Spinal cord (tissue), 10 donors: ENCODE results near the gene SPAG7. TPM values are rescaled to one million over a fixed set of nuclear protein-coding genes. Genes with fewer than 3 reads are reported as not detected.

Source experiments
- DNase-seq, 6 donors: peaks; one replicate each; pipeline versions ENCODE4 v3.0.0 to v3.0.0-alpha.2; 2013 to 2015; ENCODE audit warnings: low spot score in 6 of 6, low read depth in 4 of 6
- H3K27ac ChIP-seq: one replicate; pipeline ENCODE4 v1.5.1; 2013; ENCODE audit warnings: low read depth, low read length, control low read depth
- H3K27me3 ChIP-seq: one replicate; pipeline ENCODE4 v1.6.1; 2013; ENCODE audit warnings: low read length; ENCODE audit not compliant: control insufficient read depth, insufficient read depth
- H3K36me3 ChIP-seq: one replicate; pipeline ENCODE4 v1.6.1; 2013; ENCODE audit warnings: low read length; ENCODE audit not compliant: control insufficient read depth, insufficient read depth
- H3K4me1 ChIP-seq: one replicate; pipeline ENCODE4 v1.6.1; 2013; ENCODE audit warnings: low read length; ENCODE audit not compliant: control insufficient read depth, insufficient read depth
- H3K4me3 ChIP-seq: one replicate; pipeline ENCODE4 v1.5.1; 2013; ENCODE audit warnings: low read depth, low read length, control low read depth
- H3K9me3 ChIP-seq: one replicate; pipeline ENCODE4 v1.6.1; 2013; ENCODE audit warnings: low read length; ENCODE audit not compliant: control insufficient read depth, insufficient read depth
- WGBS: methylation state at CpG from one replicate; pipeline ENCODE4 v1.1.5; 2013; ENCODE audit warnings: missing lambda C conversion rate; ENCODE audit not compliant: insufficient coverage; 5-methylcytosine and 5-hydroxymethylcytosine counted together
- polyA plus RNA-seq, 2 donors: library from polyadenylated mRNA; unstranded; fragments of 120-200 nt; gene quantifications; one replicate each; pipeline ENCODE4 v1.2.1, GENCODE V29; 2013; ENCODE audit not compliant: insufficient read length in 2 of 2
- total RNA-seq, 2 donors: library from RNA; depleted of rRNA in 1 of 2; stranded (reverse); fragments of 120-200 nt in 1 of 2; fragments of >200 nt in 1 of 2; gene quantifications; one replicate each; pipeline versions ENCODE4 v1.2.3 to v1.2.4, GENCODE V29; 2013 to 2014
- donor health status: healthy.

Gene SPAG7
- total and polyA plus RNA-seq, 4 donors, result 36.8 to 96.6 (median 89.9) TPM

GRCh38 chr17:4998027-4998731 lies 30.6 kb upstream of the SPAG7 start:
- Histone ChIP-seq H3K4me1 (peaks cover 30% of the 10 kb centered on the region), H3K27me3 (no peaks in the 10 kb centered on the region), H3K27ac (no peak overlapping the region), H3K36me3 (peaks cover 36% of the 10 kb centered on the region), H3K4me3 (peak overlapping the region; percentile 66), H3K9me3 (no peaks in the 10 kb centered on the region)
- WGBS, result under 1% methylated on average over 55 of the region's 55 CpGs
- DNase-seq, result peak in 1 of 6 donors; percentile 3

DNA sequence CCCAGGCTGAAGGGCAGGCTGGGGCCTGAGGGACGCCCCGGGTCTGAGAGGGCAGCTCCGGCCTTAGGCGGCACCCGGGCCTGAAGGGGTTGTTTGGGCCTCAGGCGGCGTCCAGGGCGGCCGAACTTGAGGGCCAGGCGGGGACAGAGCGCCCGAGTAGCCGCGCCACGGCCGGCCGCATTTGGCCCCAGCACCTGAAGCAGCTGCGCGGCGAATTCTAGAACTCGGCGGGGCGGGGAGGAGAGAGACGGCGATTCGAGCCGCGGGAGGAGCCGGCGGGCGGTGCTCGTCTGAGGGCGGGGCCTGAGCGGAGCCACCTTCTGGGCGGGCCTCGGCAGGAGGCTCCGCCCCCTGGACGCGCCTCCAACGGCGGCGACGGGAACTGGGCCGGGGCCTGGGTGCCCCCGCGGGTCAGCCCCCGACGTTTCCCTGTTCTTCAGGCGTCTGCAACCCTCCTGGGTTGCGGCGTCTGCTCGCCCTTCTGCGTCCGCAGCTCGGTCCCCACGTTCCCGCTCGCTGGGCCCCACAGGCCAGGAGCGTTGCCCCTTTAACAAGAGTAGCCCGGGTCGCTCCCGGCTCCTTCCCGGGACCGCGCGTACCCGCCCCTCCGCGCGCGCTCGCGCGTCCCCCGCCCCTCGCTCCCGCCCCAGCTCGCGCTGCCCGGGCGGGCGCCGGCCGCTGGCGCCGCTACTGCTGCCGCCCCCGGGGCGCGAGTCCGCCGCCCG lies 29.8 kb upstream of the SPAG7 start, which contains the start of the genes INCA1 and KIF1C:
TSS of gene INCA1 (minus strand) at position 221 of the 725 bp plus-strand sequence. CDS start 3,085 bp downstream, outside the sequence.
TSS of gene KIF1C (plus strand) at position 649 of the 725 bp plus-strand sequence. CDS start 2,297 bp downstream, outside the sequence.
- peak within 1 kb of the TSS; percentile 90 for H3K27ac ChIP-seq
- WGBS, result under 1% methylated on average over 93 of the region's 93 CpGs
- DNase-seq, result peak; percentile 82 to 97 (median 84)
- H3K4me1 ChIP-seq, result peaks cover 30% of the 10 kb centered on the region
- H3K27me3 ChIP-seq, result no peaks in the 10 kb centered on the region
- H3K4me3 ChIP-seq, result peak within 1 kb of the TSS; percentile 66
- no peaks in the 10 kb centered on the region for H3K9me3 ChIP-seq
- peaks cover 29% of the 10 kb centered on the region for H3K36me3 ChIP-seq

GRCh38 chr17:4994081-4994595 lies 26.5 kb upstream of the SPAG7 start:
- no peak overlapping the region for H3K4me3 ChIP-seq
- H3K27ac ChIP-seq, result no peak overlapping the region
- H3K9me3 ChIP-seq, result no peaks in the 10 kb centered on the region
- no peaks in the 10 kb centered on the region for H3K27me3 ChIP-seq
- DNase-seq, result no peak
- H3K36me3 ChIP-seq, result peaks cover 2% of the 10 kb centered on the region
- peaks cover 20% of the 10 kb centered on the region for H3K4me1 ChIP-seq
- WGBS, result no CpG with 5 or more reads among the region's 6 CpGs

GRCh38 chr17:4987767-4988567 lies 20.4 kb upstream of the SPAG7 start:
- H3K27ac ChIP-seq, result peak overlapping the region; percentile 89
- 5% methylated on average over 26 of the region's 30 CpGs for WGBS
- peaks cover 12% of the 10 kb centered on the region for H3K36me3 ChIP-seq
- no peaks in the 10 kb centered on the region for H3K27me3 ChIP-seq
- H3K4me1 ChIP-seq, result peaks cover 34% of the 10 kb centered on the region
- peak in 2 of 6 donors; percentile 45 to 62 for DNase-seq
- H3K9me3 ChIP-seq, result no peaks in the 10 kb centered on the region
- peak overlapping the region; percentile 85 for H3K4me3 ChIP-seq

- peak in 4 of 6 donors; percentile 61 to 93 (median 83) for DNase-seq
- peak within 1 kb of the TSS; percentile 85 for H3K4me3 ChIP-seq
- H3K27ac ChIP-seq, result peak within 1 kb of the TSS; percentile 89
- H3K4me1 ChIP-seq, result peaks cover 34% of the 10 kb centered on the region
- H3K9me3 ChIP-seq, result no peaks in the 10 kb centered on the region
- H3K36me3 ChIP-seq, result peaks cover 20% of the 10 kb centered on the region
- no peaks in the 10 kb centered on the region for H3K27me3 ChIP-seq
- under 1% methylated on average over 77 of the region's 78 CpGs for WGBS
Measured at GRCh38 chr17:4986951-4987766, 19.5 kb upstream of the SPAG7 start, which contains the start of gene CAMTA2. CAMTA2 (minus strand) TSS chr17:4987675; CDS start chr17:4986222, 1,453 bp downstream.

GRCh38 chr17:4986403-4986802 lies 18.8 kb upstream of the SPAG7 start:
- Histone ChIP-seq H3K27me3 (no peaks in the 10 kb centered on the region), H3K4me1 (peaks cover 34% of the 10 kb centered on the region), H3K27ac (peak overlapping the region; percentile 6), H3K4me3 (peak overlapping the region; percentile 85), H3K9me3 (no peaks in the 10 kb centered on the region), H3K36me3 (peaks cover 28% of the 10 kb centered on the region)
- WGBS, result 65% methylated on average over 3 of the region's 5 CpGs
- DNase-seq, result no peak

DNA sequence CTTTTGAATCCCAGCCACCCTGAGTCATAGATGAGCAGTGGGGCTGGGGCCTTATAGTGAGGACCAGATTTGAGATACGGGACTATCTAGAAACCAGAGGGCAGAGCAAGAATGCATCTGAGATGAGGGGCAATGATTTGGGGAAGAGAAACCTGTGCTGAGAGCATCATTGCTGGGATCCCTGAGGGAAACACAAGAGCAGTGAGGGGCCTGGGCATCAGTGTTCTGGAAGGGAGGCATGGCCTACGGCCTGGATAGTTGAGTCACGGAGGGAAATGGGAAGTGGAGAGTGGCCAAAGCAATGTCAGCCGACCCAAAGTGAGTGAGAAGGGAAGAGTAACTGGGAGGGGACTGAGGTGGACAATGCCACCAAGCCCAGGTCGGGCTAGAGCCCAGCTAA lies 14.7 kb upstream of the SPAG7 start:
- whole genome bisulfite sequencing, result 91% methylated on average over 4 of the region's 5 CpGs
- Histone ChIP-seq H3K36me3 (peaks cover 65% of the 10 kb centered on the region), H3K27ac (no peak overlapping the region), H3K9me3 (no peaks in the 10 kb centered on the region), H3K27me3 (no peaks in the 10 kb centered on the region), H3K4me3 (no peak overlapping the region), H3K4me1 (peaks cover 21% of the 10 kb centered on the region)
- DNase-seq, result no peak

- DNase-seq, result peak in 2 of 6 donors; percentile 88 to 90
- 42% methylated on average over 4 of the region's 6 CpGs for WGBS
- Histone ChIP-seq H3K27me3 (no peaks in the 10 kb centered on the region), H3K9me3 (no peaks in the 10 kb centered on the region), H3K4me1 (peaks cover 8% of the 10 kb centered on the region), H3K4me3 (no peak overlapping the region), H3K36me3 (peaks cover 71% of the 10 kb centered on the region), H3K27ac (no peak overlapping the region)
Measured at GRCh38 chr17:4980644-4981216, 13.1 kb upstream of the SPAG7 start.
